ENCODE measurements around the gene PIP4K2C.

Gene PIP4K2C

DNA sequence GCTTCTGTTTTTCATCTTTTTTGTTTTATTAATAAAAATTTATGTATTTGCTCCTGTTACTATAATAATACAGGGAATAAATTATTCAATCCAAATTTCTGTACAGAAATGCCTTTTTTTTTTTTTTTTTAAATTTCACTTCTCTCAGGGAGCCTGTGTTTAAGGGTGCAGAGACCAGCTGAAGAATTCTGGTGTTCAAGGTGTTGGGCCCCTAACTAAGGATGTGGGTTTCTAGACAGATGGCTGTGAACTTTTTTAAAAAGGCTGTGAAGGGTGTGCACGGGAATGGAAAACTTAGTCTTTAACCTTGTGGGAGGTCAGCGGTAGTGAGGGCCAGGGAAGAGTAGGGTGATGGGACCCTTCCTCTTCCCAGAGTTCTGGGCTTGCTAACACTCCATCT, 12.3 kb downstream of the PIP4K2C start:
- Histone ChIP-seq H3K27me3 (replicated peaks; ENCODE audit: insufficient read depth, low read length) (no peaks in the 10 kb centered on the region), H3F3A (ENCODE audit: insufficient read depth, low read length) (no peaks in the 10 kb centered on the region), H3K4me3 (ENCODE audit: low read length) (no peak overlapping the region), H3K27ac (ENCODE audit: low read length) (no peak overlapping the region), H3K4me2 (ENCODE audit: low read depth, low read length) (no peak overlapping the region), H4K20me1 (ENCODE audit: insufficient read depth, low read length) (no peaks in the 10 kb centered on the region), H3K9me3 (replicated peaks; ENCODE audit: insufficient read depth, low read length) (no peaks in the 10 kb centered on the region), H3K9ac (ENCODE audit: low read length) (no peak overlapping the region), H2AFZ (ENCODE audit: low read length) (no peak overlapping the region), H3K4me1 (ENCODE audit: low read length) (peaks cover 6% of the 10 kb centered on the region; the same call in 1 of the 2 replicates), H3K79me2 (ENCODE audit: low read length) (no peaks in the 10 kb centered on the region), H3K9me2 (replicated peaks; ENCODE audit: insufficient read depth, low read length) (no peaks in the 10 kb centered on the region), H3K36me3 (replicated peaks; ENCODE audit: insufficient read depth, low read length) (no peaks in the 10 kb centered on the region)
- DNase-seq = no peak
- TF ChIP-seq EZH2phosphoT487 (IDR thresholded peaks at IDR 0.05; ENCODE audit: low read length) = no peak
- TF ChIP-seq, protein P1, sequence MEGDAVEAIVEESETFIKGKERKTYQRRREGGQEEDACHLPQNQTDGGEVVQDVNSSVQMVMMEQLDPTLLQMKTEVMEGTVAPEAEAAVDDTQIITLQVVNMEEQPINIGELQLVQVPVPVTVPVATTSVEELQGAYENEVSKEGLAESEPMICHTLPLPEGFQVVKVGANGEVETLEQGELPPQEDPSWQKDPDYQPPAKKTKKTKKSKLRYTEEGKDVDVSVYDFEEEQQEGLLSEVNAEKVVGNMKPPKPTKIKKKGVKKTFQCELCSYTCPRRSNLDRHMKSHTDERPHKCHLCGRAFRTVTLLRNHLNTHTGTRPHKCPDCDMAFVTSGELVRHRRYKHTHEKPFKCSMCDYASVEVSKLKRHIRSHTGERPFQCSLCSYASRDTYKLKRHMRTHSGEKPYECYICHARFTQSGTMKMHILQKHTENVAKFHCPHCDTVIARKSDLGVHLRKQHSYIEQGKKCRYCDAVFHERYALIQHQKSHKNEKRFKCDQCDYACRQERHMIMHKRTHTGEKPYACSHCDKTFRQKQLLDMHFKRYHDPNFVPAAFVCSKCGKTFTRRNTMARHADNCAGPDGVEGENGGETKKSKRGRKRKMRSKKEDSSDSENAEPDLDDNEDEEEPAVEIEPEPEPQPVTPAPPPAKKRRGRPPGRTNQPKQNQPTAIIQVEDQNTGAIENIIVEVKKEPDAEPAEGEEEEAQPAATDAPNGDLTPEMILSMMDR (IDR thresholded peaks at IDR 0.05; ENCODE audit: low read length) = no peak
- TF ChIP-seq EZH2 (optimal IDR thresholded peaks at IDR 0.05; ENCODE audit: low read depth, low read length) = no peak

DNA sequence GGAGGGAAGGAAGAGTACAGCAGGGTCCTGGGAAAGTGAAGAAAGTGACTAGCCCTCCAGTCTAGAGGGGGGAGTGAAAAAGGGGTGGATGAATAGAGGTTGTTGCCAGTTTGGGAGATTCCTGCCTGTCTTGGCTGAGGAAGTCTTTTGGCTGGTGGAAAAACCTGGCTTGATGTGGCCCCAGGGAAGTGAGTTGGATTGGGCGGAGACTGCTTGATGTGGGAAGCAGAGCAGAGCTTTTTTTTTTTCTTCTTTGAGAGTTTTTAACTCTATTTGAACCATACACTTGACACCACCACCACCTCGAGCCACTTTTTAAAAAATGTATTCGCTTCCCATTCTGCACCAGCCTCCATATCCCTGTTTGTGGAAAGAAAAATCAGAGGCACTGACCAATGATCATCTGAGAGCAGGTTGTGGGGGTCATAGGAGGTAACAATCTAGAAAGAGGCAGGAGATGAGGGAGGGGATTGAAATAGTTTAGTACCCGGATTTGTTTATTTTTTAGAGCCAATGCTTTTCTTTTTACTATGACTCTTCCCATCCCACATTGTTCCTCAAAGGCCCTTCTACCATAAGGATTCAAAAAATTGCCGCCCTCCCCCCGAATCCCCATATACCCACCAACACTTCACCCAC, 12.9 kb downstream of the PIP4K2C start:
- Histone ChIP-seq H3K4me3 (ENCODE audit: low read length) (peak overlapping the region; percentile 70), H3K4me1 (ENCODE audit: low read length) (peaks cover 6% of the 10 kb centered on the region; the same call in 1 of the 2 replicates), H3K27me3 (replicated peaks; ENCODE audit: insufficient read depth, low read length) (no peaks in the 10 kb centered on the region), H3K27ac (ENCODE audit: low read length) (no peak overlapping the region), H3K9me3 (replicated peaks; ENCODE audit: insufficient read depth, low read length) (no peaks in the 10 kb centered on the region), H3F3A (ENCODE audit: insufficient read depth, low read length) (no peaks in the 10 kb centered on the region; the same call in 1 of the 2 replicates), H4K20me1 (ENCODE audit: insufficient read depth, low read length) (no peaks in the 10 kb centered on the region), H3K4me2 (ENCODE audit: low read depth, low read length) (peak overlapping the region; percentile 95), H3K9me2 (replicated peaks; ENCODE audit: insufficient read depth, low read length) (no peaks in the 10 kb centered on the region), H2AFZ (ENCODE audit: low read length) (peak overlapping the region; percentile 100), H3K79me2 (ENCODE audit: low read length) (no peaks in the 10 kb centered on the region), H3K9ac (ENCODE audit: low read length) (peak overlapping the region; percentile 65; the same call in 1 of the 2 replicates), H3K36me3 (replicated peaks; ENCODE audit: insufficient read depth, low read length) (no peaks in the 10 kb centered on the region)
- TF ChIP-seq EZH2phosphoT487 (IDR thresholded peaks at IDR 0.05; ENCODE audit: low read length) (no peak), EZH2 (optimal IDR thresholded peaks at IDR 0.05; ENCODE audit: low read depth, low read length) (no peak)
- TF ChIP-seq, protein P1 (IDR thresholded peaks at IDR 0.05; ENCODE audit: low read length) = no peak
- no peak for DNase-seq

DNA sequence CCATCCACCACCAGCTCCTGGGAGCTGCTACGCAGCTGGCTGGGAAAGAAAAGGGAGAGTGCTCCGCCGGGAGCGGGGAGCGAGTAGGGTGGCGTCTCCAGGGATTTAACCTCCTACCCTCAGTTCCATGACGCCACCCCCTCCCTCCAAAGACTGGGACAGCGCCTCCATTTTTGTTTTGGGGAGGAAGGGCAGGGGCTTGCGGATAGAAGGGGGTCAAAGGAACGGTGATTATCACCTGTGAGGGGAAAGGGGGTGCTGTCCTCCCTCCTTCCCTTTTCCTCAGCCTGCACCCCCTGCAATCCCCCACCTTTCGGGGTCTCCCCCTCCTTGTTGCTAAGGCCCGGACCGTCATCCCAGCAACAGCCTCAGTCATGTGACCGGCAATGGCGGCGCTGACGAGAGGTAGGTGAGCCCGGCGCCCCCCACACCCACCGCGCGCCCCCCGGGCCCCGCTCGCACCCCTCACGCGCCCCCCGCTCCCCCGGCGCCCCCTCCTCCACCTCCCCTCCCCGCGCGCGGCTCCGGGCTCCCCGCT, 13.5 kb downstream of the PIP4K2C start, which contains the start of gene DTX3:
Gene DTX3 (plus strand): TSS at position 371 of the 538 bp plus-strand sequence. CDS start 1,694 bp downstream, outside the sequence.
- no peaks in the 10 kb centered on the region for H3K79me2 ChIP-seq (ENCODE audit: low read length)
- H3K9me2 ChIP-seq (replicated peaks; ENCODE audit: insufficient read depth, low read length) = no peaks in the 10 kb centered on the region
- H3K4me2 ChIP-seq (ENCODE audit: low read depth, low read length) = peak within 1 kb of the TSS; percentile 95
- peak; percentile 26 for DNase-seq
- H2AFZ ChIP-seq (ENCODE audit: low read length) = peak within 1 kb of the TSS; percentile 100
- no peaks in the 10 kb centered on the region; the same call in 1 of the 2 replicates for H3F3A ChIP-seq (ENCODE audit: insufficient read depth, low read length)
- H3K27ac ChIP-seq (ENCODE audit: low read length) = no peak within 1 kb of the TSS
- no peak for TF ChIP-seq EZH2 (optimal IDR thresholded peaks at IDR 0.05; ENCODE audit: low read depth, low read length)
- no peak for TF ChIP-seq EZH2phosphoT487 (IDR thresholded peaks at IDR 0.05; ENCODE audit: low read length)
- TF ChIP-seq, protein P1 (IDR thresholded peaks at IDR 0.05; ENCODE audit: low read length) = no peak
- no peaks in the 10 kb centered on the region for H3K27me3 ChIP-seq (replicated peaks; ENCODE audit: insufficient read depth, low read length)
- H3K4me1 ChIP-seq (ENCODE audit: low read length) = peaks cover 6% of the 10 kb centered on the region; the same call in 1 of the 2 replicates
- no peaks in the 10 kb centered on the region for H3K9me3 ChIP-seq (replicated peaks; ENCODE audit: insufficient read depth, low read length)
- H3K9ac ChIP-seq (ENCODE audit: low read length) = peak within 1 kb of the TSS; percentile 65
- H3K36me3 ChIP-seq (replicated peaks; ENCODE audit: insufficient read depth, low read length) = no peaks in the 10 kb centered on the region
- H3K4me3 ChIP-seq (ENCODE audit: low read length) = peak within 1 kb of the TSS; percentile 70
- no peaks in the 10 kb centered on the region for H4K20me1 ChIP-seq (ENCODE audit: insufficient read depth, low read length)

All from MM.1S (cell line).